Thyroid gland (tissue), 4 donors: ENCODE data around the gene KCTD6.

Experiments
- POLR2A ChIP-seq, 2 donors: fragments of 450-650 bp; IDR thresholded peaks; one replicate each; pipeline ENCODE4 v1.6.1; 2017; ENCODE audit warnings: antibody characterized with exemption in 2 of 2, mild to moderate bottlenecking in 2 of 2, moderate library complexity in 1 of 2
- TF ChIP-seq, protein P1 (sequence below), 6 experiments: fragments of 200-600 bp in 3 of 6; fragments of 450-650 bp in 3 of 6; sonication (generic) in 3 of 6; IDR thresholded peaks; one replicate each; pipeline ENCODE4 v1.5.1; 2016 to 2019; ENCODE audit warnings: antibody characterized with exemption in 6 of 6, mild to moderate bottlenecking in 2 of 6, inconsistent platforms in 1 of 6, moderate library complexity in 1 of 6

GRCh38 chr3:58490860-58491501, 915 bp upstream of the KCTD6 start:
- TF ChIP-seq, protein P1, sequence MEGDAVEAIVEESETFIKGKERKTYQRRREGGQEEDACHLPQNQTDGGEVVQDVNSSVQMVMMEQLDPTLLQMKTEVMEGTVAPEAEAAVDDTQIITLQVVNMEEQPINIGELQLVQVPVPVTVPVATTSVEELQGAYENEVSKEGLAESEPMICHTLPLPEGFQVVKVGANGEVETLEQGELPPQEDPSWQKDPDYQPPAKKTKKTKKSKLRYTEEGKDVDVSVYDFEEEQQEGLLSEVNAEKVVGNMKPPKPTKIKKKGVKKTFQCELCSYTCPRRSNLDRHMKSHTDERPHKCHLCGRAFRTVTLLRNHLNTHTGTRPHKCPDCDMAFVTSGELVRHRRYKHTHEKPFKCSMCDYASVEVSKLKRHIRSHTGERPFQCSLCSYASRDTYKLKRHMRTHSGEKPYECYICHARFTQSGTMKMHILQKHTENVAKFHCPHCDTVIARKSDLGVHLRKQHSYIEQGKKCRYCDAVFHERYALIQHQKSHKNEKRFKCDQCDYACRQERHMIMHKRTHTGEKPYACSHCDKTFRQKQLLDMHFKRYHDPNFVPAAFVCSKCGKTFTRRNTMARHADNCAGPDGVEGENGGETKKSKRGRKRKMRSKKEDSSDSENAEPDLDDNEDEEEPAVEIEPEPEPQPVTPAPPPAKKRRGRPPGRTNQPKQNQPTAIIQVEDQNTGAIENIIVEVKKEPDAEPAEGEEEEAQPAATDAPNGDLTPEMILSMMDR (IDR thresholded peaks at IDR 0.05), result no peak
- no peak for TF ChIP-seq POLR2A (IDR thresholded peaks at IDR 0.05)
